Lung (tissue), 12 donors: ENCODE results near the gene RELN. TPM values are rescaled to one million over a fixed set of nuclear protein-coding genes. Genes with fewer than 3 reads are reported as not detected.

ENCODE experiments used
- ATAC-seq: fragments of 200-7000 bp; cut with Tn5 transposase; one replicate; pipeline ENCODE4 v1.9.1; 2020; ENCODE audit warnings: moderate number of reproducible peaks; ENCODE audit not compliant: insufficient read depth, low FRiP score
- DNase-seq, 3 donors: peaks; one replicate each; pipeline ENCODE4 v3.0.0-alpha.2; 2013 to 2017
- H3K27ac ChIP-seq, 2 donors: one replicate each; pipeline ENCODE4 v1.5.1; 2013; ENCODE audit warnings: mild to moderate bottlenecking in 2 of 2, moderate library complexity in 2 of 2, control low read depth in 1 of 2, inconsistent platforms in 1 of 2, low read depth in 1 of 2, low read length in 1 of 2
- H3K27me3 ChIP-seq, 3 donors: one replicate each; pipeline ENCODE4 v1.5.1; 2013; ENCODE audit warnings: low read length in 2 of 3; ENCODE audit not compliant: control insufficient read depth in 3 of 3, insufficient read depth in 3 of 3
- H3K36me3 ChIP-seq, 4 donors: one replicate each; pipeline ENCODE4 v1.5.1; 2013; ENCODE audit warnings: low read length in 4 of 4, mild to moderate bottlenecking in 1 of 4, moderate library complexity in 1 of 4; ENCODE audit not compliant: control insufficient read depth in 4 of 4, insufficient read depth in 4 of 4
- H3K4me1 ChIP-seq, 5 donors: one replicate each; pipeline ENCODE4 v1.5.1; 2013; ENCODE audit warnings: low read length in 5 of 5, mild to moderate bottlenecking in 2 of 5, moderate library complexity in 1 of 5; ENCODE audit not compliant: control insufficient read depth in 5 of 5, insufficient read depth in 5 of 5
- H3K4me3 ChIP-seq: one replicate; pipeline ENCODE4 v1.5.1; 2013; ENCODE audit warnings: mild to moderate bottlenecking, control low read depth, moderate library complexity
- H3K9ac ChIP-seq, 2 donors: one replicate each; pipeline ENCODE4 v1.5.1; 2013; ENCODE audit warnings: low read length in 2 of 2, control low read depth in 1 of 2; ENCODE audit not compliant: insufficient read depth in 1 of 2
- H3K9me3 ChIP-seq, 4 donors: one replicate each; pipeline ENCODE4 v1.5.1; 2013; ENCODE audit warnings: low read length in 3 of 4, mild to moderate bottlenecking in 1 of 4, moderate library complexity in 1 of 4; ENCODE audit not compliant: control insufficient read depth in 4 of 4, insufficient read depth in 3 of 4
- CTCF ChIP-seq: IDR thresholded peaks from 2 replicates; pipeline ENCODE4 v1.5.1; 2012; ENCODE audit warnings: mild to moderate bottlenecking; ENCODE audit errors: control extremely low read depth, extremely low read depth
- WGBS, 2 donors: extraction: QIAGEN DNeasy Blood & Tissue Kit; methylation state at CpG; one replicate each; pipeline ENCODE4 v1.1.7; 2013; 5-methylcytosine and 5-hydroxymethylcytosine counted together
- polyA plus RNA-seq, 2 donors: library from polyadenylated mRNA; stranded (reverse); fragments of 200-250 nt; gene quantifications; one replicate each; pipeline ENCODE4 v1.2.1, GENCODE V29; 2013
- total RNA-seq, 2 donors: library from RNA; depleted of rRNA in 1 of 2; stranded (reverse); fragments of >200 nt in 1 of 2; gene quantifications; one replicate each; pipeline ENCODE4 v1.2.1, GENCODE V29; 2014 to 2021
- donor health status: control.
- donor health status: control.
- donor health status: Bipolar disorder and iron deficiency.
- donor health status: healthy.
- donor health status: DM: yes; HTN: yes; CAD: no.

Gene RELN
- total and polyA plus RNA-seq, 4 donors: 0.24 to 7.7 (median 2.0) TPM

GRCh38 chr7:103648135-103648534 is 341.3 kb downstream of the RELN start:
- H3K4me1 ChIP-seq: no peaks in the 10 kb centered on the region
- H3K4me3 ChIP-seq: no peak overlapping the region
- ATAC-seq (no peak), DNase-seq (no peak)
- no peak for TF ChIP-seq CTCF
- H3K9ac ChIP-seq: no peak overlapping the region
- H3K27me3 ChIP-seq: no peaks in the 10 kb centered on the region
- H3K9me3 ChIP-seq: peaks cover 0 to 5% (median 2%) of the 10 kb centered on the region in 4 donors
- H3K36me3 ChIP-seq: no peaks in the 10 kb centered on the region
- 5 to 7% methylated on average over 1 of the region's 1 CpG for WGBS, 2 donors
- no peak overlapping the region for H3K27ac ChIP-seq

- no peak for ATAC-seq
- no peak overlapping the region for H3K27ac ChIP-seq
- DNase-seq: no peak
- no peak overlapping the region for H3K9ac ChIP-seq
- no peak for TF ChIP-seq CTCF
- no peaks in the 10 kb centered on the region for H3K36me3 ChIP-seq
- 82 to 86% methylated on average over 2 of the region's 2 CpGs for WGBS, 2 donors
- H3K4me3 ChIP-seq: no peak overlapping the region
- H3K9me3 ChIP-seq: peaks cover 0 to 5% (median 2%) of the 10 kb centered on the region in 4 donors
- H3K27me3 ChIP-seq: no peaks in the 10 kb centered on the region
- H3K4me1 ChIP-seq: no peaks in the 10 kb centered on the region
Observed at GRCh38 chr7:103644319-103644718, 345.1 kb downstream of the RELN start.

GRCh38 chr7:103640031-103640779 is 349.3 kb downstream of the RELN start:
- 87 to 90% methylated on average over 5 of the region's 5 CpGs for WGBS, 2 donors
- Histone ChIP-seq H3K4me1 (no peaks in the 10 kb centered on the region), H3K9ac (no peak overlapping the region), H3K9me3 (peaks cover 0 to 4% (median 0%) of the 10 kb centered on the region in 4 donors), H3K36me3 (no peaks in the 10 kb centered on the region), H3K4me3 (no peak overlapping the region), H3K27ac (no peak overlapping the region), H3K27me3 (no peaks in the 10 kb centered on the region)
- DNase-seq: no peak
- no peak for TF ChIP-seq CTCF
- no peak for ATAC-seq

GRCh38 chr7:103637726-103638125 is 351.7 kb downstream of the RELN start:
- no peaks in the 10 kb centered on the region for H3K4me1 ChIP-seq
- TF ChIP-seq CTCF: no peak
- H3K27ac ChIP-seq: no peak overlapping the region
- 67 to 80% methylated on average over 3 of the region's 3 CpGs for WGBS, 2 donors
- H3K4me3 ChIP-seq: no peak overlapping the region
- H3K9me3 ChIP-seq: no peaks in the 10 kb centered on the region
- no peaks in the 10 kb centered on the region for H3K27me3 ChIP-seq
- ATAC-seq (no peak), DNase-seq (no peak)
- H3K9ac ChIP-seq: no peak overlapping the region
- H3K36me3 ChIP-seq: no peaks in the 10 kb centered on the region
